GM13977 (cell line): Measurements from ENCODE around the gene DNLZ.

Experiments
- DNase-seq: peaks from one replicate; pipeline ENCODE4 v3.0.0; 2012; ENCODE audit warnings: low spot score
- CTCF ChIP-seq: IDR thresholded peaks from 2 replicates; pipeline ENCODE4 v1.5.1; 2012; ENCODE audit warnings: mild to moderate bottlenecking, control low read depth; ENCODE audit not compliant: insufficient read depth; ENCODE audit errors: extremely low read depth, missing control alignments
- in situ Hi-C: fragments of 300-500 bp; cut with MboI; formaldehyde crosslinking; loops from one replicate; pipeline ENCODE4 v1.12.0; 2022; ENCODE audit warnings: low sequenced_read_pairs, low pct_unique_long_range_greater_than_20kb, mixed read lengths, inconsistent platforms; ENCODE audit not compliant: unreplicated experiment

DNLZ gene

GRCh38 chr9:136364942-136365774 is 1.6 kb upstream of the DNLZ start:
- in situ Hi-C loops, result no loop called here
- DNase-seq, result no peak
- no peak for TF ChIP-seq CTCF

- no peak for TF ChIP-seq CTCF
- DNase-seq, result no peak
- in situ Hi-C loops, result no loop called here
These were observed 605 bp upstream of the DNLZ start for GRCh38 chr9:136363949-136364748.

GRCh38 chr9:136362450-136362784 is 1.1 kb downstream of the DNLZ start:
- no peak for TF ChIP-seq CTCF
- in situ Hi-C loops, result no loop called here
- DNase-seq, result no peak

- TF ChIP-seq CTCF, result no peak
- in situ Hi-C loops, result no loop called here
- DNase-seq, result no peak
These were observed 1.6 kb downstream of the DNLZ start for GRCh38 chr9:136361754-136362449.

- in situ Hi-C loops, result no loop called here
- TF ChIP-seq CTCF, result no peak
These were observed 2.3 kb downstream of the DNLZ start for GRCh38 chr9:136361047-136361753.

More at GRCh38 chr9:136361047-136361753, 2.3 kb downstream of the DNLZ start:
- no peak for DNase-seq
